GM19452 (cell line): ENCODE measurements around the gene RIC1.
A peak's percentile ranks its signal among the peaks of the same experiment; 100 is the strongest.
"Not testable (repeated sequence)": the region's sequence is repeated elsewhere in the genome, so short reads cannot be mapped to it uniquely, and the experiment has no call there.

Source experiments
- ATAC-seq: cut with Tn5 transposase; IDR thresholded peaks from one replicate; pipeline ENCODE4 v1.9.1; 2021; ENCODE audit not compliant: unreplicated experiment

Gene RIC1, protein sequence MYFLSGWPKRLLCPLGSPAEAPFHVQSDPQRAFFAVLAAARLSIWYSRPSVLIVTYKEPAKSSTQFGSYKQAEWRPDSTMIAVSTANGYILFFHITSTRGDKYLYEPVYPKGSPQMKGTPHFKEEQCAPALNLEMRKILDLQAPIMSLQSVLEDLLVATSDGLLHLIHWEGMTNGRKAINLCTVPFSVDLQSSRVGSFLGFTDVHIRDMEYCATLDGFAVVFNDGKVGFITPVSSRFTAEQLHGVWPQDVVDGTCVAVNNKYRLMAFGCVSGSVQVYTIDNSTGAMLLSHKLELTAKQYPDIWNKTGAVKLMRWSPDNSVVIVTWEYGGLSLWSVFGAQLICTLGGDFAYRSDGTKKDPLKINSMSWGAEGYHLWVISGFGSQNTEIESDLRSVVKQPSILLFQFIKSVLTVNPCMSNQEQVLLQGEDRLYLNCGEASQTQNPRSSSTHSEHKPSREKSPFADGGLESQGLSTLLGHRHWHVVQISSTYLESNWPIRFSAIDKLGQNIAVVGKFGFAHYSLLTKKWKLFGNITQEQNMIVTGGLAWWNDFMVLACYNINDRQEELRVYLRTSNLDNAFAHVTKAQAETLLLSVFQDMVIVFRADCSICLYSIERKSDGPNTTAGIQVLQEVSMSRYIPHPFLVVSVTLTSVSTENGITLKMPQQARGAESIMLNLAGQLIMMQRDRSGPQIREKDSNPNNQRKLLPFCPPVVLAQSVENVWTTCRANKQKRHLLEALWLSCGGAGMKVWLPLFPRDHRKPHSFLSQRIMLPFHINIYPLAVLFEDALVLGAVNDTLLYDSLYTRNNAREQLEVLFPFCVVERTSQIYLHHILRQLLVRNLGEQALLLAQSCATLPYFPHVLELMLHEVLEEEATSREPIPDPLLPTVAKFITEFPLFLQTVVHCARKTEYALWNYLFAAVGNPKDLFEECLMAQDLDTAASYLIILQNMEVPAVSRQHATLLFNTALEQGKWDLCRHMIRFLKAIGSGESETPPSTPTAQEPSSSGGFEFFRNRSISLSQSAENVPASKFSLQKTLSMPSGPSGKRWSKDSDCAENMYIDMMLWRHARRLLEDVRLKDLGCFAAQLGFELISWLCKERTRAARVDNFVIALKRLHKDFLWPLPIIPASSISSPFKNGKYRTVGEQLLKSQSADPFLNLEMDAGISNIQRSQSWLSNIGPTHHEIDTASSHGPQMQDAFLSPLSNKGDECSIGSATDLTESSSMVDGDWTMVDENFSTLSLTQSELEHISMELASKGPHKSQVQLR (N-terminal part only)

DNA sequence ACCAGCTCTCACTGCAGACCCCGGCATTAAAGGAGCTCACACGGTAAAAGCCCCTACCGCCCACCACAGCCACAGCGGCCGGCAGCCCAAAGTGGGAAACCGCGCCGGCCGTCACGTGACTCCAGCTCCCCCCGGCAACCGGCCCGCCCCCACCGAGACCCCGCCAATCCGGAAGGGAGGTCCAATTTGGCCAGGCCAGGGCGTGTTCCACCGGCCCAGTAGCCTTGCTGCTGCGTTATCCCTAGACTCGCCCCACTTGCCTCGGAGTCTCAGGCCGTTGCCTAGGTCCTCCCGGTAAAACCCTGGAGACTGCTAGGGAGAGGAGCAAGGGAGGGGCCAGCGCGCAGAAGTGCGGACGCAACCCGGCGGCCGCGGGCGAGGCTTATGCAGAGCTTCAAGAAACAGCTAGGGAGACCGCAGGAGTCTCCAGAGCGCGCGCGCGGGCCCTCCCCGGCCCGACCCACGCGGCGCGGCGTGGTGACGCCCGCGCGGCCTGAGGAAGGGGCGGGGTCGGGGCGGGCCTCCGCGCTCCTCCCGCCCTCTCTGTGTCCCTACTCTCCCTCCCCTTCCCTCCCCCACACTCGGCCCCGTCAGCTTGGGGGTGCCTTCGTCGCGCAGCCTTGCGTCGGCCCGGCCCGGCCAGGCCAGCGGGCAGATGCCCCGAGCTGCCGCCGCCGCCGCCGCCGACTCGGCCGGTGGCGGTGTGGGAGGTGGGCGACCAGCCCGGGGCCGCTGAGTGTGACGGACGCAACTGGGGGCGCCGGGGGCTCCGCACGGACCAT lies at the start of gene RIC1:
TSS of gene RIC1 (plus strand) at position 578 of the 782 bp plus-strand sequence. CDS start at position 781, 203 bp downstream.
- ATAC-seq = peak; percentile 50

DNA sequence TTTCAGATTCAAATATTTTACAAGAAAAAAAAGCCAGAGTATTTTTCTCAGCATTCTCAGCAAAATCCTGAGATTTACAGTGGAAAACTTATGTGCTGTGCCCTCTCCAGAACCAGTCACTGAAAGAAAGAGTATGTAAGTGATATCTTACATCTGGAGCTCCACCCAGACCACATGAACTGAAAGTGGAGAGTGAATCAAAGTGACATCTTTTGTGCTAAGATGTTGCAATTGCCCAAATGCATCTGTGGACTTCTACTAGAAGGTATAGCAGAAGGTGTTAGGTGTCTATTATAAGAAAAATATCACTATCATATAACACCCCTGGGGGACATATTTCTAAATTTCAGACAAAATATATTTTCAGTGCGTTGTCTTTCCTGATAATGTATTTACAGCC lies 49.0 kb upstream of the RIC1 start:
- no peak for ATAC-seq

DNA sequence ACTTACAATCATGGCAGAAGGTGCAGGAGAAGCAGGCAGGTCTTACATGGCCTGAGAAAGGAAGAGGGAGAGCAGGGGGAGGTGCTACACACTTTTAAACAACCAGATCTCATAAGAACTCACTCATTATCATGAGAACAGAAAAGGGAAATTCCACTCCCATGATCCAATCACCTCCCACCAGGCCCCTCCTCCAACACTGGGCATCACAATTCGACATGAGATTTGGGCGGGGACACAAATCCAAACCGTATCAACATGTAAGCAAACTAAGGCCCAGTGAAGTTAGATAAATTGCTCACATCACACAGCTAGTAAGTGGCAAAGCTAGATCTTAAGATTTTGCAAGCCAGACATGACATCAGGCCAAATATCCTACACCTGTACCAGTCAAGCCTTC lies 48.3 kb upstream of the RIC1 start:
- no peak for ATAC-seq

DNA sequence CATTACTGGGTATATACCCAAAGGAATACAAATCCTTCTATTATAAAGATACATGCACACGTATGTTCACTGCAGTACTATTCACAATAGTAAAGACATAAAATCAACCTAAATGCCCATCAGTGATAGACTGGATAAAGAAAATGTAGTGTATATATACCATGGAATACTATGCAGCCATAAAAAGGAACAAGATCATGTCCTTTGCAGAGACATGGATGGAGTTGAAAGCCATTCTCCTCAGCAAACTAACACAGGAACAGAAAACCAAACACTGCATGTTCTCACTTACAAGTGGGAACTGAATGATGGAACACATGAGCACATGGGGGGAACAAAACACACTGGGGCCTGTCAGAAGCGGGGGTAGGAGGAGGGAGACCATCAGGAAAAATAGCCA lies 47.2 kb upstream of the RIC1 start:
- not testable (repeated sequence) for ATAC-seq

DNA sequence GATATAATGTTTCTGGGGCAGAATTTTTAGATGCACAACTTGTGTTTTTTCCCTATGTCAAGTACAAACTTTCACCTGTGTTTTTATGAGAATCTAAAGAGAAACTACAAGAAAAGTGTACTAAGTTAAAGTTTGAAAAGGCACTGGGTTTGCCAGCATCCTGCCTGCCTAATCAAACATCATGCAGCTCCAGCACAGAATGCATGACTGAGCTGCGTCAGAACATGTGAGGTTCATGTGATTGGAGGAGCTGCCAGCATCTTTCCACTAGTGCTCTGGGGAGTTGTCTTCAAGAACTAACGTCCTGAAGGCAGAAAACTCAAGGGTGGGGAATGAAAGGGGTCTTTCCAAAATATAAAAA lies 46.1 kb upstream of the RIC1 start:
- peak; percentile 63 for ATAC-seq

DNA sequence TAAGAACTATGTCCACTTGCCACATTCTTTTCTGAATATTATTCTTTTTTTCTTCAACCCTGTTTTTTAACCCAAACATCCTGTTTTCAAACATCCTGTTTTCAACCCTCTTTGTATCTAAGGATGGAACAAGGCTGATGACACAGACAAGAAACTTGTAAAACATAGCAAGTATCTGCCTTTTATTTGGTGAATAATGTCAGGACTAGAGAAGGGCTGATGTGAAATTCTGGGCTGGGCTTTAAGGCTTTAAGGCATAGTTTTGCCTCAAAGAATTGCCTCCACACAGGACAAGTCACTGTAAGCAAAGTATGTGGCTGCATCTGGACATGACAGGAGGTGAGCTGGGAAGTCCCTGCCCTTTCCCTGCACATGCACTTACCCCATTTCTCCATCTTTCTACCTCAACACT lies 42.5 kb upstream of the RIC1 start:
- peak; percentile 25 for ATAC-seq

DNA sequence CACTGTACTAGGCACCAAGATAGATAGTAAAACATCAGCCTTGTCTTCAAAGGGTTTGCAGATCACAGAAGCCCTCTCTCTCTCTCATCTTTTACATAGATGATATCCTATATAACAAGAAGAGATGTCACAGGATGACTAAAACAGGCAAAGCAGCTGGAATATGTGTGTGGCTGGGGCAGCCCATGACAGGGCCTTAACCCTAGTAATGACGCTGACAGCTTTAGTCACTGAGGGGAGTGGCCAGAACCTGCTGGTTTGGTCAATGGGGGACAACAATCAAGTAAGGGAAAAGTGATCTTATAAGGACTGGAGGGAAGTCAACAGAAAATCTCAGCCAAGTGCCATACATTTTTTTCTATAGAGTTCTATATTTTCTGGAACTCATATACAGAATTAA lies 41.9 kb upstream of the RIC1 start:
- ATAC-seq = no peak

DNA sequence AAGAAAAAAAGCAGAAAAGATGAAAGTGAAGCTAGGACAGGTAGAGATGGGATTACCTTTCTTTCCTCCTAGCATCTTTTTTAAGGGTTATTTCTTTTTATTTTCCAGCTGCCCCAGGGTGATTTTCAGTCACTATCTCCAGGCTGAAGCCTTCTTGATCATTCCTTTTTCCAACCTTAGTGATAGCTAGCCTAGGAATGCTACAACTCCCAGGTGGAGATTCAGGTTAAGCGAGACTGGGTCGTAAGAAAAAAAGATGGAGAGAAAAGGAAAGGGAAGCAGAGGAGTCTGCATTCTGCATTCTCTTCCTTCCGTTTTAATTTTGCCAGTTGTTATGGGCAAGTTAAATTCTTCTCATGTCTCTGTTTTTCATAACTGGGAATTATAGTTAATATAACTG lies 36.7 kb upstream of the RIC1 start:
- no peak for ATAC-seq

DNA sequence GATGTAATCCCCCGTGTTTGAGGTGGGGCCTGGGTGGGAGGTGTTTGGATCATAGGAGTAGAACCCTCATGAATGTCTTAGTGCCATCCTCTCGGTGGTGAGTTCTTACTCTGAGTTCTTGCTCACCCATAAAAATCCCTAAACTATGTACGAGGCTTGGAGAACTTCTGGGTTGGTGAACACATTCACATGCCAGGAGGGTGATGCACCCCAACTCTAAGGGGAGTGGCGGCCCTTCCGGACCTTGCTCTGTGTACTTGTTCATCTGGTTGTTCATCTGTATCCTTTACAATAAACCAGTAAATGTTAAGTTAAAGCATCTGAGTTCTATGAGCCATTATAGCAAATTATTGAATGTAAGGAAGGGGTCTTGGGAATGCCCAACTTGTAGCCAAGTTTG lies 36.0 kb upstream of the RIC1 start:
- ATAC-seq = no peak

DNA sequence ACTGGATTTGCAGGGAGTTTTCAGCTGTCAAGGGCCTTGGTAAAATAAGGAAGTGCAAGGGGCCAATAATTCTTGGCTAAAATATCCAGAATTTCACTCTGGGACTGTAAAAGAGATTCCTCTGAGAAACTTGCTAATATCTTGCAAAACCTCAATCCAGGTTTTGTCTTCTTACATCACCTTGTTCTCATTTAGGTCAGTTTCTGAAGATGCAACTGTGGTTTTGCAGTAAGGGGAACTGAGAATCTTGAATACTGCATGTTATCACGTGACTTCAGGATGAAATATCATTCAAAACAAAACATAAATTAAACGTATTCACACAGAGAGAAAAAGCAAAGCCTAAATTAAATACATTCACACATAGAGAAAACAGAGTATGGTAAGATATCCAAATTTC lies 35.0 kb upstream of the RIC1 start:
- peak; percentile 72 for ATAC-seq

DNA sequence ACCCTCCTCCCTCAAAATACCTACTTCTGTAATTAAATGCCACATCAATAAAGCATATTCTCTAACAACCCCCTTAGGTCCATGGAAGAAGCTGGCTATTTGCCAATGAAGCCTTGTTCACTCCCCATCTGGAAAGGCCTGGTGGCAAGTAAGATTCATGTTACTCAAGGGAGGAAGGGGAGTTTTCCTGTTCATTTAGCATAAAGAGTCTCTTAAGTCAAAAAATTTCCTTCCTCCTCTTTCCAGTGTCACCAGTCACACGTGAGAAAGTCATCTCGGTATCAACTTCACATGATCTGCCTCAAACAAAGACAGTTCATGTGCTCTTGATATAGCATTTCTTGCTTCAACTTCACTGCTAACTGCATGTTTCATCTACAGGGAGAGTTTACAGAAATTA lies 32.7 kb upstream of the RIC1 start:
- no peak for ATAC-seq

DNA sequence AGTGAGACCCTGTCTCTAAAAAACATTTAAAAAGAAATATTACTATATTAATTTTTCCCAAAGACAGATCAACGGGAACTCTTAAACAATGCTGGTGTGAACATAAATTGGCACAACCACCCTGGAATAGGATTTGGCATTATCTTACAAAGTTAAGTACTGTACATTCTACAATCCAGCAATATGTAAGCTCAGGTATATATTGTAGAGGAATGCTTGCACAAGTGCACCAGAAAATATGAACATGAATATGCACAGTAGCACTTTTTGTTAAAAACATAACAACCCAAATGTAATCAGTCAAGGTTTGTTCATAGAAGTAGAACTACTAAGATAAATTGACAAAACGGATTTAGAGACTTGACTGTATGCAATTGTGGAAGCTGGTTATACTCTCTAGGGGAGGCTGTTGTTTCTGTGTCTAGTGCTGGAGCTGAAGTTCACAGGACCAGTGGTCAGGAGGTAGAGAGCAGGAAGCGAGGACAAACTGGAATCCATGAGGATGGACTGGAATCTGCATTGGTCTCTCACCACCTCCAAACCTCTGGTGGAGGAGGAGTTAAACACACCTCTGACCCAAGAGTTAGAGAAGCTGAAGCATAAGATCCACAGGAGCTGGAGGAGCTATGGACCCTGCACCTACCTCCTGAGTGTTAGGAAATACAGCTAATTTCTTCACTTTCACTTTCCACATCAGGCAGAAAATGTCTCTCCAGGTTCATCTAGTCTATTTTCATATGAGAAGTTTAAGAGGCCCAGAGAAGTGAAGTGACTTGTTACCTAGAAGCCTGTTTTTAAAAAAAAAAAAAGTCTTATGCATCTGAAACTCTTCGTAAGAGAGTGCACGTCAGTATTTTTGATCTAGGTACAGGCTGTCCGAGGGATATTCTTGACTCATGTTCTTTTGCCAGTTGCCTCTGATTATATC lies 20.3 kb upstream of the RIC1 start:
- no peak for ATAC-seq

DNA sequence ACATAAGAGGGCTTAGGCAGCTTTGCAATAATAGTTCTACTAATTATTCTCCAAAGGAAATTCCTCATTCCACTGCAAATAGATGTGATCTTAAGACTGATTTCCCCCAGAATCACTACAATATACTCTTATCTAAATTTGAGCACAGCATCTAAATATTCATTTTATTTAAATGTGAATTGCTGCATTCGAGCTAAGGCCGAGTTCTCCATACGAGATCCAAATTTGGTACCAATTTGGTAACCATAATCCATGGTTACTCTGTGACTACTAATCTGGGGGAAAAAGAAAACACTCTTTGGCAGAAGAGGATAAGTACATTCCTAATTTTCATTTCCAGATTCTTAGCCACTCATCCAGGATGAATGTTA lies 19.7 kb upstream of the RIC1 start:
- ATAC-seq = no peak

DNA sequence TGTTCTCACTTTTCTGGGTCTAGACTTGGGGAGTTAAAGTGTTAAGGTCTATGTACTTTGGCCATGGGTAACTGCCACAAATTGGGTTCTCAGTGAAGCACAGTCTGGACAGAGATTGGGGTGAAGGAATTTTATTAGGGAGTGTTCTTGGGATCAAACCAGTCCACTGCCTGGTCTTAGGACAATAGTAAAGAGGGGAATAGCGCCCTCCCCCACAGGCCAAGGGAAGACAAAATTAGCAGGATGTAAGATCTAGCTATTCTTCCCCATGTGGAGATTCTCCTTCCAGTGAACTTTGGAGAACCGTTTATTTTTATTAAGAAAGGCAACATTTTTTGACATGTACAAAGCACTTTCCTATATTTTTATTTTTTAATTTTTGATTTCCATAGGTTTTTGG lies 18.4 kb upstream of the RIC1 start:
- ATAC-seq = no peak

DNA sequence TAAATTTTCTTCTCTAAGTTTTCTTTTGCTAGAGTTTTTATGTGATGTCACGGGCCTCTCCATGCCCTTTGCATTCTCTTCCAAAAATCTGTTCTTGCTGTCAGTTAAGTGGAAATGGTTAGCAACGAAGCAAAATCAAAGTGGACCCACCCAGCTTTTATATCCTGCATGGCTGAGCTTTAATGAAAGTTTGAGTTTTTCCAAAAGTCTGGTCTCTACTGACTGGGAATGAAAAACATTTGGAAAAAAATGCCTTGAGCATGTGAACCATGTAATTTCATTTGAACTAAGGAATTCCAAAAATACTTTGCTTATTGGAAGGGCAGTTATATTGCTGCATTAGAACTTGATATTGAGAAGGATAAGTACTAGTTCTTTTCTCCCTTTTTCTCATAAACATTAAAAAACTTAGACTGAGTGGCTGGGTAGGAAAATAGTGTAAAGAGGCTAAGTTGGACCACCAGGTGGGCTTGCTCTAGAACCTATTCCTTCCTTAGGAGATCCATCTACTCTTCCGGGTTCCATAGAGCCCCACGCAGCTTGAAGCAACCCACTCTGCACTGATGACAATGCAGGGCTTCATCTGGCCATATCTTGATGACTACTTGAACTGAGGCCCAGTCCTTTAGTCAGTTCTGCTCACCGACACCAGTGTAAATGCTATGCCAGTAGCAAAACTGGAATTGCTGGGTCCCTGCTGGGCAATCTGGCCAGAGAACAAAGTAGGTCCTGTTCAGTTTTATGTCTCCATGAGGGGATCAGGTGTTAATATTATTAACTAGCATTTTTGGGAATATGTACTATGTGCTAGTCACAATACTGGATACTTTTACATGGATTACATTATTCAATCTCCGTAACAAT lies 17.4 kb upstream of the RIC1 start:
- no peak for ATAC-seq

DNA sequence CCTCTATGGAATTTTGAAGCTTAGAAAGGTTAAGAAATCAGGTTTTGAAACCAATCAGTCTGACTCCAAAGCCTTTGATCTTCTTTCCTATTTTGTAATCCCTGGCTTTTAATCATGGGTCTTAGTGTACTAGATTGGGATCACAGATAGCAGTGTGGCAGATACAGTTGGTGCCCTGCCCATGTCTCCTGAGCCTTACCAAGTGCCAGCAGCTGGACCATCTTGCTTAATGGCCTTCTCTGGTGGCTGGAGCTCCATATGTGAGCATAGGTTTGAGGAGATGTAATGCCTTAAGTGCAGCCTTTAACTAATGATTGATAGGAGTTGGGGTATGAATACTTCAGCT lies 16.7 kb upstream of the RIC1 start:
- no peak for ATAC-seq

DNA sequence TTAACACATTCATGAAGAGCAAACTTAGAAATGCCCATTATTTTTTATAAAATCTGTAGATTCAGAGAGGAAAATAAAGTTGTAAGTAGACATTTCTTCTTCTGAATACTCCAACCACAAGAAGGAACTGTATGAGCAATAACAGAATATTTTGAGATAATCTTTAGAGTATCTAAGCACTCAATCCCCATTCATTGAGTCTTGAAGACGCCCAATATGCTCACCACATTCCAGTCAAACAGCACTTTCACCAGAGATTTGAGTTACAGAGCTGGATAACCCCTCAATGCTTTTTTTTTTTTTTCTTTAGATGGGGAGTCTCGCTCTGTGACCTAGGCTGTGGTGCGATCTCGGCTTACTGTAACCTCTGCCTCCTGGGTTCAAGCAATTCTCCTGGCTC lies 14.7 kb upstream of the RIC1 start:
- ATAC-seq = no peak

DNA sequence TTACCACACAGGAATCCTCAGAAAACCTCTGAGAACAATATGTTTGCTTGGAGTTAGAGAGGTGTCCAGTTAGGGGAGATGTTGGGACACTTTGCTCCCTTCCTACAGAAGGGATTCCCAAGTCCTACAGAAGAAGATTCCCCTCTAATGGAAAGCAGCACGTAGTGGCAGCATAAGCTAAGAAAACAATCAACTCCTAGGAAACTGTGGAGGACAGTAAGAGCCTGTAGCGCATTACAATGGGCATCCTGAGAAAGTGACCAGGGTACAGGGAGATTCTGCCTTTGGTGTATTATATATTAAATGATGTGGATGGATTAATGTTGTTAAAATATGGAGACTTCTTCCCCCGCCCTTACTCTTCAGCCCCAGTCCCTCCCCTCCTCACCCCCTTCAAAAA lies 13.9 kb upstream of the RIC1 start:
- no peak for ATAC-seq

DNA sequence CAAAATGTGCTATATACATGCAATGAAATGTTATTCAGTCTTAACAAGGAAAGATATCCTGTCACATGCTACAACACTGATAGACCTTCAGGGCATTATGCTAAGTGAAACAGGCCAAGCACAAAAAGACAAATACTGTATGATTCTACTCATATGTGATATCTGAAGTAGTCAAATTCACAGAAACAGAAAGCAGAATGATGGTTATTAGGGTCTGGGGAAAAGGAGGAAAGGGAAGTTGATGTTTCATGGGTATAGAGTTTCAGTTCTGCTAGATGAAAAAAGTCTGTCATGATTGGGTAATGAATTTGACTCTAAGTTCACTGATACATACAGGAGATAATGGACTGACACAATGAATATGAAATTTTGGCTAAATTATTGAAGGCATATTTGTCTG lies 11.2 kb upstream of the RIC1 start:
- ATAC-seq = peak; percentile 92
